ENCODE results near the gene FAM221B. TPM values are rescaled to one million over a fixed set of nuclear protein-coding genes. Genes with fewer than 3 reads are reported as not detected.

FAM221B gene
- total RNA-seq, 3 donors from 2014 or later (not counting 1 experiment from before 2014, with no cell fraction given) = not detected

GRCh38 chr9:35810122-35810521 lies 18.4 kb downstream of the FAM221B start:
- H3K36me3 ChIP-seq (ENCODE audit: control insufficient read depth, insufficient read depth, low read length) = peaks cover 6% of the 10 kb centered on the region
- peak overlapping the region in 1 of 2 donors; percentile 98 for H3K27ac Mint-ChIP-seq
- TF ChIP-seq CTCF (IDR thresholded peaks at IDR 0.05) = no peak
- H3K9me3 ChIP-seq (ENCODE audit: control insufficient read depth, insufficient read depth, low read length) = no peaks in the 10 kb centered on the region
- H3K9me3 Mint-ChIP-seq = no peaks in the 10 kb centered on the region
- H3K4me1 ChIP-seq (ENCODE audit: control insufficient read depth, insufficient read depth, low read length) = peaks cover 35% of the 10 kb centered on the region
- H3K4me3 Mint-ChIP-seq = no peak overlapping the region
- H3K27ac ChIP-seq (ENCODE audit: low read length) = no peak overlapping the region
- peaks cover 35 to 40% of the 10 kb centered on the region in 2 donors for H3K4me1 Mint-ChIP-seq
- intact Hi-C loops (cut with micrococcal nuclease) = loop anchor here (10.0 kb wide), 2 partner anchors 335 to 695 kb away; partner anchors contain the start of gene ATOSB
- WGBS (ENCODE audit: insufficient coverage) = 75% methylated on average over 7 of the region's 7 CpGs
- DNase-seq = no peak
- H3K27me3 Mint-ChIP-seq (ENCODE audit: low read depth in 2 of 2) = no peaks in the 10 kb centered on the region
- no peaks in the 10 kb centered on the region for H3K27me3 ChIP-seq (ENCODE audit: control insufficient read depth, insufficient read depth, low read length)
- no peaks in the 10 kb centered on the region for H3K36me3 Mint-ChIP-seq
- no peak for ATAC-seq
- no peak overlapping the region for H3K4me3 ChIP-seq (ENCODE audit: low read length)

GRCh38 chr9:35808433-35808832 lies 20.1 kb downstream of the FAM221B start:
- no peak for TF ChIP-seq CTCF (IDR thresholded peaks at IDR 0.05)
- Mint-ChIP-seq H3K4me1 (peaks cover 24 to 25% of the 10 kb centered on the region in 2 donors), H3K36me3 (no peaks in the 10 kb centered on the region), H3K27me3 (ENCODE audit: low read depth in 2 of 2) (no peaks in the 10 kb centered on the region), H3K4me3 (no peak overlapping the region), H3K9me3 (no peaks in the 10 kb centered on the region), H3K27ac (no peak overlapping the region)
- ATAC-seq (no peak), DNase-seq (no peak)
- peaks cover 26% of the 10 kb centered on the region for H3K4me1 ChIP-seq (ENCODE audit: control insufficient read depth, insufficient read depth, low read length)
- no peaks in the 10 kb centered on the region for H3K27me3 ChIP-seq (ENCODE audit: control insufficient read depth, insufficient read depth, low read length)
- no peaks in the 10 kb centered on the region for H3K9me3 ChIP-seq (ENCODE audit: control insufficient read depth, insufficient read depth, low read length)
- no peak overlapping the region for H3K4me3 ChIP-seq (ENCODE audit: low read length)
- intact Hi-C loops (cut with micrococcal nuclease) = no loop called here
- WGBS (ENCODE audit: insufficient coverage) = 98% methylated on average over 9 of the region's 9 CpGs
- peaks cover 10% of the 10 kb centered on the region for H3K36me3 ChIP-seq (ENCODE audit: control insufficient read depth, insufficient read depth, low read length)
- H3K27ac ChIP-seq (ENCODE audit: low read length) = no peak overlapping the region

- no peak overlapping the region for H3K27ac Mint-ChIP-seq
These were observed 22.4 kb downstream of the FAM221B start for GRCh38 chr9:35806101-35806500.

More at GRCh38 chr9:35806101-35806500, 22.4 kb downstream of the FAM221B start:
- no peak for DNase-seq
- no peak for TF ChIP-seq CTCF (IDR thresholded peaks at IDR 0.05)
- no peak overlapping the region for H3K4me3 Mint-ChIP-seq
- 98% methylated on average over 8 of the region's 8 CpGs for WGBS (ENCODE audit: insufficient coverage)
- H3K36me3 Mint-ChIP-seq = no peaks in the 10 kb centered on the region
- ATAC-seq = no peak
- H3K9me3 ChIP-seq (ENCODE audit: control insufficient read depth, insufficient read depth, low read length) = no peaks in the 10 kb centered on the region
- no peaks in the 10 kb centered on the region for H3K27me3 ChIP-seq (ENCODE audit: control insufficient read depth, insufficient read depth, low read length)
- H3K27ac ChIP-seq (ENCODE audit: low read length) = no peak overlapping the region
- peaks cover 5% of the 10 kb centered on the region for H3K4me1 ChIP-seq (ENCODE audit: control insufficient read depth, insufficient read depth, low read length)
- H3K4me1 Mint-ChIP-seq = peaks cover 5% of the 10 kb centered on the region in 2 donors
- H3K4me3 ChIP-seq (ENCODE audit: low read length) = no peak overlapping the region
- intact Hi-C loops (cut with micrococcal nuclease) = no loop called here
- peaks cover 10% of the 10 kb centered on the region for H3K36me3 ChIP-seq (ENCODE audit: control insufficient read depth, insufficient read depth, low read length)
- no peaks in the 10 kb centered on the region for H3K9me3 Mint-ChIP-seq
- no peaks in the 10 kb centered on the region for H3K27me3 Mint-ChIP-seq (ENCODE audit: low read depth in 2 of 2)
